DOHH2 (cell line): ENCODE measurements around the gene GMEB2.

Source experiments
- H3F3A ChIP-seq: fragments of 200-600 bp; sonication (generic), shearing (Covaris generic); 2 replicates; pipeline ENCODE4 v1.6.0; 2016; ENCODE audit warnings: antibody characterized with exemption, mild to moderate bottlenecking; ENCODE audit not compliant: control insufficient read depth, insufficient read depth
- H3K27ac ChIP-seq: fragments of 200-600 bp; sonication (generic); 2 replicates; pipeline ENCODE4 v1.5.1; 2014; ENCODE audit warnings: low read depth, mild to moderate bottlenecking, low read length, moderate library complexity
- H3K27me3 ChIP-seq: fragments of 200-600 bp; sonication (generic); 2 replicates; pipeline ENCODE4 v1.6.1; 2014; ENCODE audit warnings: mild to moderate bottlenecking, low read length, mixed read lengths; ENCODE audit not compliant: control insufficient read depth
- H3K36me3 ChIP-seq: fragments of 200-600 bp; sonication (generic); 2 replicates; pipeline ENCODE4 v1.6.1; 2014; ENCODE audit warnings: mild to moderate bottlenecking, low read length, moderate library complexity, mixed read lengths; ENCODE audit not compliant: control insufficient read depth
- H3K4me1 ChIP-seq: fragments of 200-600 bp; sonication (generic); 2 replicates; pipeline ENCODE4 v1.6.1; 2014; ENCODE audit warnings: mild to moderate bottlenecking, low read length, mixed read lengths; ENCODE audit not compliant: control insufficient read depth
- H3K4me2 ChIP-seq: fragments of 200-600 bp; sonication (generic); 2 replicates; pipeline ENCODE4 v1.6.0; 2014; ENCODE audit warnings: mild to moderate bottlenecking, low read length, moderate library complexity
- H3K4me3 ChIP-seq: fragments of 200-600 bp; sonication (generic); 2 replicates; pipeline ENCODE4 v1.5.1; 2014; ENCODE audit warnings: mild to moderate bottlenecking, low read length, mixed read lengths
- H3K79me2 ChIP-seq: fragments of 200-600 bp; sonication (generic); 2 replicates; pipeline ENCODE4 v1.6.1; 2014; ENCODE audit warnings: mild to moderate bottlenecking, low read length, mixed read lengths; ENCODE audit not compliant: control insufficient read depth
- H3K9me2 ChIP-seq: fragments of 200-600 bp; sonication (generic); replicated peaks from 2 replicates; pipeline ENCODE4 v1.6.1; 2014; ENCODE audit warnings: mild to moderate bottlenecking, low read length, mixed read lengths; ENCODE audit not compliant: control insufficient read depth
- H3K9me3 ChIP-seq: fragments of 200-600 bp; sonication (generic); 2 replicates; pipeline ENCODE4 v1.6.1; 2014; ENCODE audit warnings: antibody characterized with exemption, low read length, mixed read lengths; ENCODE audit not compliant: control insufficient read depth, insufficient read depth
- H4K20me1 ChIP-seq: fragments of 200-600 bp; sonication (generic); 2 replicates; pipeline ENCODE4 v1.6.0; 2014; ENCODE audit warnings: low read depth, mild to moderate bottlenecking, antibody characterized with exemption, low read length, moderate library complexity; ENCODE audit not compliant: control insufficient read depth, insufficient read depth
- EZH2phosphoT487 ChIP-seq: fragments of 200-600 bp; sonication (generic); IDR thresholded peaks from 2 replicates; pipeline ENCODE4 v1.6.1; 2017; ENCODE audit warnings: borderline replicate concordance, mild to moderate bottlenecking, antibody characterized with exemption, low read length, moderate library complexity, mixed read lengths
- TF ChIP-seq, protein P1 (sequence below): fragments of 200-600 bp; sonication (generic); IDR thresholded peaks from one replicate; pipeline ENCODE4 v1.5.1; 2014; ENCODE audit warnings: antibody characterized with exemption, mild to moderate bottlenecking, low read depth, low read length; ENCODE audit not compliant: poor library complexity, severe bottlenecking

Gene GMEB2

DNA sequence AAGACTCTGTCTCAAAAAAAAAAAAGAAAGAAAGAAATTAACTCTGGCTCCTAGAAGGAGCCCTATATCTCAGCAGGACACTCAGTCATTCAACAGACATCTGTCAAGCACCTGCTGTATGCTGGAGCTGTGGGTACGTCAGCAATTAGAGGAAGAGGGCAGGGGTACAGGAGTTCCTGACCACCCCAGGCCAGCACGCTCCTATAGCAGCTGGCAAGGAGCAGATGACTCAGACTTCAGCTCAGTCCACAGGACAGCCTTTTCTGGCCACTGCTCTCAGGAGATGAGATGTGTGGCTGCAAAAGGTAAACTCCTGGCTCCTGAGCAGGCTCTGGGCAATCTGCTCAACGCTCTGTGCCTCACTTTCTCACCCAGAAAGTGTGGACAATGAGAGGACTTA, 29.6 kb upstream of the GMEB2 start:
- Histone ChIP-seq H3K4me1 (peaks cover 41% of the 10 kb centered on the region), H3K9me3 (no peaks in the 10 kb centered on the region), H3K36me3 (peaks cover 9% of the 10 kb centered on the region), H3F3A (no peaks in the 10 kb centered on the region), H4K20me1 (peaks cover 8% of the 10 kb centered on the region; the same call in 1 of the 2 replicates), H3K27ac (no peak overlapping the region), H3K4me3 (no peak overlapping the region), H3K9me2 (no peaks in the 10 kb centered on the region), H3K4me2 (no peak overlapping the region), H3K27me3 (peaks cover 13% of the 10 kb centered on the region), H3K79me2 (peaks cover 23% of the 10 kb centered on the region)
- TF ChIP-seq EZH2phosphoT487: no peak
- TF ChIP-seq, protein P1, sequence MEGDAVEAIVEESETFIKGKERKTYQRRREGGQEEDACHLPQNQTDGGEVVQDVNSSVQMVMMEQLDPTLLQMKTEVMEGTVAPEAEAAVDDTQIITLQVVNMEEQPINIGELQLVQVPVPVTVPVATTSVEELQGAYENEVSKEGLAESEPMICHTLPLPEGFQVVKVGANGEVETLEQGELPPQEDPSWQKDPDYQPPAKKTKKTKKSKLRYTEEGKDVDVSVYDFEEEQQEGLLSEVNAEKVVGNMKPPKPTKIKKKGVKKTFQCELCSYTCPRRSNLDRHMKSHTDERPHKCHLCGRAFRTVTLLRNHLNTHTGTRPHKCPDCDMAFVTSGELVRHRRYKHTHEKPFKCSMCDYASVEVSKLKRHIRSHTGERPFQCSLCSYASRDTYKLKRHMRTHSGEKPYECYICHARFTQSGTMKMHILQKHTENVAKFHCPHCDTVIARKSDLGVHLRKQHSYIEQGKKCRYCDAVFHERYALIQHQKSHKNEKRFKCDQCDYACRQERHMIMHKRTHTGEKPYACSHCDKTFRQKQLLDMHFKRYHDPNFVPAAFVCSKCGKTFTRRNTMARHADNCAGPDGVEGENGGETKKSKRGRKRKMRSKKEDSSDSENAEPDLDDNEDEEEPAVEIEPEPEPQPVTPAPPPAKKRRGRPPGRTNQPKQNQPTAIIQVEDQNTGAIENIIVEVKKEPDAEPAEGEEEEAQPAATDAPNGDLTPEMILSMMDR: no peak

DNA sequence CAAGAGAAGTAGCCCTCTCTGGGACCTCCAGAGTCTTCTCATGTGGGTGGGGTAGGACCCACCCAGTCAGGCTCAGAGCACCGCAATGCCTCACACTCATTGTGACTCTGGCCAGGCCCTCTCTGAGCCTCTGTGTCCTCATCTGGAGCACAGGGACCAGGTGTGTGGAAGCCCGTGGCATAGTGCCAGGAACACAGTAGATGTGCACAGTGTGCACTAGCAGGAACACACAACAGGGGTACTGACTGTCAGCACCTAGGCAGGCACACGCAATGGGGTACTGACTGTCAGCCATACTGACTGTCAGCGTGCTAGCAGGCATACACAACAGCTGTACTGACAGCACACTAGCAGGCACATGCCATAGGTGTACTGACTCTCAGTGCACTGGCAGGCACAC, 28.3 kb upstream of the GMEB2 start:
- peaks cover 41% of the 10 kb centered on the region for H3K4me1 ChIP-seq
- H3K4me2 ChIP-seq: no peak overlapping the region
- H3K79me2 ChIP-seq: peaks cover 18% of the 10 kb centered on the region
- H3K27ac ChIP-seq: no peak overlapping the region
- no peaks in the 10 kb centered on the region for H3F3A ChIP-seq
- TF ChIP-seq, protein P1: no peak
- no peak for TF ChIP-seq EZH2phosphoT487
- peaks cover 16% of the 10 kb centered on the region for H3K27me3 ChIP-seq
- H4K20me1 ChIP-seq: peaks cover 8% of the 10 kb centered on the region; the same call in 1 of the 2 replicates
- no peaks in the 10 kb centered on the region for H3K9me2 ChIP-seq
- no peaks in the 10 kb centered on the region for H3K9me3 ChIP-seq
- H3K4me3 ChIP-seq: no peak overlapping the region
- H3K36me3 ChIP-seq: peaks cover 5% of the 10 kb centered on the region; the same call in 1 of the 2 replicates

DNA sequence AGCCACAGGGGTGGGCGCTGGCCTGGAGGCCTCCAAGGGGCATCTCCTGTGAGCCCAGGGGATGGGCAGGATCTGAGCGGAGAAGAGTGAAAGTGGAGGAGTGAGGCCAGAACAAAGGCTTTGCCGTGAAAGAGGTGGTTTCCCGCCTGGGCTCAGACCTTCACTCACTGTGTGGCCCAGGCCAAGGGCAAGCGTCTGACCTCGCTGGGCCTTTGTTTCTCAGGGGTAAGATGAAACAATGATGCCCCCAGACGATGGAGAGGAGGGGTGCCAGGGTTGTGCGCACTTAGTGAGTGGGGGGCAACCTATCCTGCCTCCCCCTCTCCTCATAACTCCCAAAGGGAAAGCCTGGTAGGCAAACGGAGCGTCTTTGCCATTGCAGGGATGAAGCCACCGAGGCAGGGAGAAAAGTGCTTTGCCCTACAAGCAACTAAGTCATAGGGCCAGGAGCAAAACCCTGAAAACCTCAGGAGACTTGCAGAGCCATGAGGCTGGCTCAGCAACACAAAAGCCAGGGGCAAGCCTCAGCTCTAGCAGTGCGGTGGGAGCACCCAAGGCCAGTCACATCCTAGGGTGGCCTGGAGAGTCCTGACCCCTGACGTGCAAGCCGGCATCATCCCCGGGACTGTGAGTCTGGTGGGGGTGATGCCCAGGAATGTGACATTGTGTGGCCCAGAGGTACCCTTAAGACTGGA, 27.2 kb upstream of the GMEB2 start:
- H3K27me3 ChIP-seq: peaks cover 16% of the 10 kb centered on the region
- peaks cover 7% of the 10 kb centered on the region for H3K79me2 ChIP-seq
- peak overlapping the region; percentile 69 for H3K4me2 ChIP-seq
- no peak overlapping the region for H3K27ac ChIP-seq
- no peaks in the 10 kb centered on the region for H3K9me3 ChIP-seq
- H3K9me2 ChIP-seq: no peaks in the 10 kb centered on the region
- H3K4me1 ChIP-seq: peaks cover 36% of the 10 kb centered on the region
- TF ChIP-seq EZH2phosphoT487: no peak
- TF ChIP-seq, protein P1: no peak
- H3K36me3 ChIP-seq: peaks cover 5% of the 10 kb centered on the region; the same call in 1 of the 2 replicates
- peak overlapping the region; percentile 77 for H3K4me3 ChIP-seq
- H4K20me1 ChIP-seq: peaks cover 4% of the 10 kb centered on the region; the same call in 1 of the 2 replicates
- H3F3A ChIP-seq: no peaks in the 10 kb centered on the region
